ENCODE results near the gene CASZ1. TPM values are rescaled to one million over a fixed set of nuclear protein-coding genes. Genes with fewer than 3 reads are reported as not detected.

The CASZ1 gene
- total and polyA plus RNA-seq, 2 donors (not counting 1 experiment from before 2014, with no cell fraction given): 0.34 to 0.50 TPM

GRCh38 chr1:10834770-10835412 lies 38.4 kb upstream of the CASZ1 start:
- peaks cover 3% of the 10 kb centered on the region for H3K27me3 ChIP-seq (ENCODE audit: control insufficient read depth, insufficient read depth, low read length)
- H2AFZ ChIP-seq (ENCODE audit: low read length): no peak overlapping the region
- no peak overlapping the region for H3K27ac ChIP-seq (ENCODE audit: insufficient read depth, low read length)
- no peaks in the 10 kb centered on the region for H3K36me3 ChIP-seq (ENCODE audit: control insufficient read depth, insufficient read depth, low read length)
- H3K4me3 ChIP-seq (replicated peaks in 1 of 4; ENCODE audit: control extremely low read depth in 1 of 4, insufficient read depth in 1 of 4, low read depth in 3 of 4, low read length in 4 of 4): no peak overlapping the region
- H3K4me2 ChIP-seq (ENCODE audit: extremely low read depth, insufficient read depth, low read length): no peak overlapping the region
- no peaks in the 10 kb centered on the region for H3K79me2 ChIP-seq (ENCODE audit: control insufficient read depth, insufficient read depth, low read length)
- H3K9me3 ChIP-seq (ENCODE audit: control insufficient read depth, insufficient read depth, low read depth, low read length): no peaks in the 10 kb centered on the region
- H3K9ac ChIP-seq (ENCODE audit: insufficient read depth, low read length): no peak overlapping the region
- H4K20me1 ChIP-seq (ENCODE audit: control insufficient read depth, extremely low read depth, insufficient read depth, low read length): no peaks in the 10 kb centered on the region
- no peak for TF ChIP-seq CTCF (conservative IDR thresholded peaks at IDR 0.05 in 1 of 2, IDR thresholded peaks at IDR 0.05 in 1 of 2; ENCODE audit: low read depth in 1 of 2, low read length in 2 of 2)
- TF ChIP-seq EZH2 (IDR thresholded peaks at IDR 0.05; ENCODE audit: low read length, missing control alignments): no peak
- H3K4me1 ChIP-seq (ENCODE audit: control insufficient read depth, extremely low read depth, insufficient read depth, low read length): no peaks in the 10 kb centered on the region
- no peak for DNase-seq (ENCODE audit: low read depth in 2 of 2)

- H3K4me3 ChIP-seq (replicated peaks in 1 of 4; ENCODE audit: control extremely low read depth in 1 of 4, insufficient read depth in 1 of 4, low read depth in 3 of 4, low read length in 4 of 4): no peak overlapping the region
- DNase-seq (ENCODE audit: low read depth in 2 of 2): no peak
- no peak overlapping the region for H2AFZ ChIP-seq (ENCODE audit: low read length)
- peaks cover 5% of the 10 kb centered on the region for H3K27me3 ChIP-seq (ENCODE audit: control insufficient read depth, insufficient read depth, low read length)
- H3K9me3 ChIP-seq (ENCODE audit: control insufficient read depth, insufficient read depth, low read depth, low read length): no peaks in the 10 kb centered on the region
- H3K4me1 ChIP-seq (ENCODE audit: control insufficient read depth, extremely low read depth, insufficient read depth, low read length): no peaks in the 10 kb centered on the region
- no peaks in the 10 kb centered on the region for H4K20me1 ChIP-seq (ENCODE audit: control insufficient read depth, extremely low read depth, insufficient read depth, low read length)
- no peak for TF ChIP-seq EZH2 (IDR thresholded peaks at IDR 0.05; ENCODE audit: low read length, missing control alignments)
- no peak for TF ChIP-seq CTCF (conservative IDR thresholded peaks at IDR 0.05 in 1 of 2, IDR thresholded peaks at IDR 0.05 in 1 of 2; ENCODE audit: low read depth in 1 of 2, low read length in 2 of 2)
- H3K36me3 ChIP-seq (ENCODE audit: control insufficient read depth, insufficient read depth, low read length): no peaks in the 10 kb centered on the region
- no peak overlapping the region for H3K4me2 ChIP-seq (ENCODE audit: extremely low read depth, insufficient read depth, low read length)
- no peak overlapping the region for H3K27ac ChIP-seq (ENCODE audit: insufficient read depth, low read length)
- no peak overlapping the region for H3K9ac ChIP-seq (ENCODE audit: insufficient read depth, low read length)
- H3K79me2 ChIP-seq (ENCODE audit: control insufficient read depth, insufficient read depth, low read length): no peaks in the 10 kb centered on the region
These were observed 37.4 kb upstream of the CASZ1 start for GRCh38 chr1:10833630-10834557.

- Histone ChIP-seq H4K20me1 (ENCODE audit: control insufficient read depth, extremely low read depth, insufficient read depth, low read length) (no peaks in the 10 kb centered on the region), H3K36me3 (ENCODE audit: control insufficient read depth, insufficient read depth, low read length) (no peaks in the 10 kb centered on the region), H3K9ac (ENCODE audit: insufficient read depth, low read length) (no peak overlapping the region), H2AFZ (ENCODE audit: low read length) (no peak overlapping the region), H3K4me1 (ENCODE audit: control insufficient read depth, extremely low read depth, insufficient read depth, low read length) (no peaks in the 10 kb centered on the region), H3K9me3 (ENCODE audit: control insufficient read depth, insufficient read depth, low read depth, low read length) (no peaks in the 10 kb centered on the region), H3K4me2 (ENCODE audit: extremely low read depth, insufficient read depth, low read length) (no peak overlapping the region), H3K79me2 (ENCODE audit: control insufficient read depth, insufficient read depth, low read length) (no peaks in the 10 kb centered on the region), H3K4me3 (replicated peaks in 1 of 4; ENCODE audit: control extremely low read depth in 1 of 4, insufficient read depth in 1 of 4, low read depth in 3 of 4, low read length in 4 of 4) (no peak overlapping the region), H3K27me3 (ENCODE audit: control insufficient read depth, insufficient read depth, low read length) (peaks cover 5% of the 10 kb centered on the region), H3K27ac (ENCODE audit: insufficient read depth, low read length) (no peak overlapping the region)
- TF ChIP-seq EZH2 (IDR thresholded peaks at IDR 0.05; ENCODE audit: low read length, missing control alignments) (no peak), CTCF (conservative IDR thresholded peaks at IDR 0.05 in 1 of 2, IDR thresholded peaks at IDR 0.05 in 1 of 2; ENCODE audit: low read depth in 1 of 2, low read length in 2 of 2) (no peak)
- no peak for DNase-seq (ENCODE audit: low read depth in 2 of 2)
These were observed 36.3 kb upstream of the CASZ1 start for GRCh38 chr1:10832703-10833102.
